Uterus (tissue), 4 donors: ENCODE data around the gene TEX29. TPM values are rescaled to one million over a fixed set of nuclear protein-coding genes. Genes with fewer than 3 reads are reported as not detected.

ENCODE experiments used
- DNase-seq, 2 donors: peaks; one replicate each; pipeline ENCODE4 v3.0.0-alpha.2; 2019 to 2020
- H3K27ac ChIP-seq, 2 donors: fragments of 200-600 bp; sonication (generic); 1 replicate in 1 of 2; 2 replicates in 1 of 2; pipeline ENCODE4 v1.5.1; 2016 to 2018
- H3K27me3 ChIP-seq, 2 donors: fragments of 200-600 bp; sonication (generic); one replicate each; pipeline ENCODE4 v1.5.1; 2018 to 2019; ENCODE audit warnings: control low read depth in 1 of 2
- H3K36me3 ChIP-seq, 2 donors: fragments of 200-600 bp; sonication (generic); one replicate each; pipeline ENCODE4 v1.5.1; 2019; ENCODE audit warnings: control low read depth in 1 of 2
- H3K4me1 ChIP-seq, 2 donors: fragments of 200-600 bp; sonication (generic); one replicate each; pipeline ENCODE4 v1.5.1; 2018 to 2019; ENCODE audit warnings: control low read depth in 1 of 2
- H3K4me3 ChIP-seq, 2 donors: fragments of 200-600 bp; sonication (generic); 1 replicate in 1 of 2; 2 replicates in 1 of 2; pipeline ENCODE4 v1.5.1; 2018 to 2019; ENCODE audit warnings: mild to moderate bottlenecking in 1 of 2
- H3K9me3 ChIP-seq, 2 donors: fragments of 200-600 bp; sonication (generic); one replicate each; pipeline ENCODE4 v1.5.1; 2019; ENCODE audit warnings: control low read depth in 1 of 2
- POLR2A ChIP-seq, 2 donors: fragments of 450-650 bp; IDR thresholded peaks; one replicate each; pipeline ENCODE4 v1.6.1; 2016; ENCODE audit warnings: antibody characterized with exemption in 2 of 2, mild to moderate bottlenecking in 1 of 2, moderate library complexity in 1 of 2
- intact Hi-C: fragments of 100-400 bp; cut with DNase I; formaldehyde crosslinking; loops from one replicate; pipeline ENCODE4 v1.15.1; 2023; ENCODE audit warnings: low total_unique reads
- total RNA-seq, 4 donors: library from RNA; depleted of rRNA in 3 of 4; stranded (reverse); fragments of >200 nt in 3 of 4; gene quantifications; one replicate each; pipeline versions ENCODE4 v1.1.0 to v1.2.4, GENCODE V29; 2014 to 2023
- TF ChIP-seq, protein P1 (sequence below), 4 experiments: fragments of 200-600 bp in 2 of 4; fragments of 450-650 bp in 2 of 4; sonication (generic) in 2 of 4; IDR thresholded peaks; one replicate each; pipeline ENCODE4 v1.5.1; 2016 to 2019; ENCODE audit warnings: antibody characterized with exemption in 4 of 4, mild to moderate bottlenecking in 2 of 4, moderate library complexity in 1 of 4
- donor health status: DM: yes; HTN: yes; CAD: no.

Gene TEX29
- total RNA-seq, 4 donors from 2014 or later = 0.91 TPM; not detected in 3

GRCh38 chr13:111372651-111373425, 52.4 kb downstream of the TEX29 start:
- TF ChIP-seq, protein P1, sequence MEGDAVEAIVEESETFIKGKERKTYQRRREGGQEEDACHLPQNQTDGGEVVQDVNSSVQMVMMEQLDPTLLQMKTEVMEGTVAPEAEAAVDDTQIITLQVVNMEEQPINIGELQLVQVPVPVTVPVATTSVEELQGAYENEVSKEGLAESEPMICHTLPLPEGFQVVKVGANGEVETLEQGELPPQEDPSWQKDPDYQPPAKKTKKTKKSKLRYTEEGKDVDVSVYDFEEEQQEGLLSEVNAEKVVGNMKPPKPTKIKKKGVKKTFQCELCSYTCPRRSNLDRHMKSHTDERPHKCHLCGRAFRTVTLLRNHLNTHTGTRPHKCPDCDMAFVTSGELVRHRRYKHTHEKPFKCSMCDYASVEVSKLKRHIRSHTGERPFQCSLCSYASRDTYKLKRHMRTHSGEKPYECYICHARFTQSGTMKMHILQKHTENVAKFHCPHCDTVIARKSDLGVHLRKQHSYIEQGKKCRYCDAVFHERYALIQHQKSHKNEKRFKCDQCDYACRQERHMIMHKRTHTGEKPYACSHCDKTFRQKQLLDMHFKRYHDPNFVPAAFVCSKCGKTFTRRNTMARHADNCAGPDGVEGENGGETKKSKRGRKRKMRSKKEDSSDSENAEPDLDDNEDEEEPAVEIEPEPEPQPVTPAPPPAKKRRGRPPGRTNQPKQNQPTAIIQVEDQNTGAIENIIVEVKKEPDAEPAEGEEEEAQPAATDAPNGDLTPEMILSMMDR (IDR thresholded peaks at IDR 0.05) = no peak
- TF ChIP-seq POLR2A (IDR thresholded peaks at IDR 0.05) = no peak
- no peaks in the 10 kb centered on the region for H3K36me3 ChIP-seq
- no peaks in the 10 kb centered on the region for H3K9me3 ChIP-seq
- no peaks in the 10 kb centered on the region for H3K4me1 ChIP-seq
- H3K4me3 ChIP-seq = no peak overlapping the region
- H3K27me3 ChIP-seq = no peaks in the 10 kb centered on the region
- DNase-seq = no peak
- no peak overlapping the region for H3K27ac ChIP-seq
- intact Hi-C loops = no loop called here

- no peak overlapping the region for H3K4me3 ChIP-seq
- no peaks in the 10 kb centered on the region for H3K4me1 ChIP-seq
- H3K27me3 ChIP-seq = no peaks in the 10 kb centered on the region
- intact Hi-C loops = no loop called here
- no peaks in the 10 kb centered on the region for H3K36me3 ChIP-seq
- H3K9me3 ChIP-seq = no peaks in the 10 kb centered on the region
- DNase-seq = no peak
- TF ChIP-seq POLR2A (IDR thresholded peaks at IDR 0.05) = no peak
- TF ChIP-seq, protein P1 (IDR thresholded peaks at IDR 0.05) = no peak
- H3K27ac ChIP-seq = no peak overlapping the region
Measured at GRCh38 chr13:111373486-111373885, 53.0 kb downstream of the TEX29 start.

GRCh38 chr13:111380431-111380830, 60.0 kb downstream of the TEX29 start:
- intact Hi-C loops = no loop called here
- TF ChIP-seq, protein P1 (IDR thresholded peaks at IDR 0.05) = no peak
- TF ChIP-seq POLR2A (IDR thresholded peaks at IDR 0.05) = no peak

DNA sequence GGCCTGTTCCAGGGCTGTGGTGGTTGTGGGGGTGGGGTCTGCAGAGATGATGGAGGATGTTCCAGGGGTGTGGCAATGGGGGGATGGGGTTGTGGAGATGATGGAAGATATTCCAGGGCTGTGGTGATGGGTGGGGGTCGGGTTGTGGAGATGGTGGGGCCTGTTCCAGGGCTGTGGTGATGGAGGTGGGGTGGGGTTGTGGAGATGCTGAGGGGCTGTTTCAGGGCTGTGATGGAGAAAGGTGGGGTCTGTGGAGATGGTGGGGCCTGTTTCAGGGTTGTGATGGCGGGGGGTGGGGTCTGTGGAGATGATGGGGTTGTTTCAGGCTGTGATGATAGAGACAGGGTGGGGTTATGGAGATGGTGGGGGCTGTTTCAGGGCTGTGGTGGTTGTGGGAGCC, 62.0 kb downstream of the TEX29 start:
- TF ChIP-seq POLR2A (IDR thresholded peaks at IDR 0.05) = no peak
- TF ChIP-seq, protein P1 (IDR thresholded peaks at IDR 0.05) = no peak
- no peak overlapping the region for H3K27ac ChIP-seq
- H3K4me1 ChIP-seq = no peaks in the 10 kb centered on the region
- no peak for DNase-seq
- no peak overlapping the region for H3K4me3 ChIP-seq
- no peaks in the 10 kb centered on the region for H3K27me3 ChIP-seq
- intact Hi-C loops = no loop called here
- no peaks in the 10 kb centered on the region for H3K36me3 ChIP-seq
- no peaks in the 10 kb centered on the region for H3K9me3 ChIP-seq

More at GRCh38 chr13:111380431-111380830, 60.0 kb downstream of the TEX29 start:
- DNase-seq = no peak
- Histone ChIP-seq H3K27ac (no peak overlapping the region), H3K36me3 (no peaks in the 10 kb centered on the region), H3K9me3 (no peaks in the 10 kb centered on the region), H3K4me1 (no peaks in the 10 kb centered on the region), H3K27me3 (no peaks in the 10 kb centered on the region), H3K4me3 (no peak overlapping the region)

GRCh38 chr13:111382877-111383276, 62.4 kb downstream of the TEX29 start:
- H3K27me3 ChIP-seq = no peaks in the 10 kb centered on the region
- DNase-seq = no peak
- H3K9me3 ChIP-seq = no peaks in the 10 kb centered on the region
- intact Hi-C loops = no loop called here
- H3K4me1 ChIP-seq = no peaks in the 10 kb centered on the region
- no peaks in the 10 kb centered on the region for H3K36me3 ChIP-seq
- no peak overlapping the region for H3K27ac ChIP-seq
- TF ChIP-seq, protein P1 (IDR thresholded peaks at IDR 0.05) = no peak
- no peak for TF ChIP-seq POLR2A (IDR thresholded peaks at IDR 0.05)
- no peak overlapping the region for H3K4me3 ChIP-seq
